Activated naive CD4-positive, alpha-beta T cell treated with anti-CD3 and anti-CD28 coated beads for 36 hours (primary cell): ENCODE results near the gene VWA7. TPM values are rescaled to one million over a fixed set of nuclear protein-coding genes. Genes with fewer than 3 reads are reported as not detected.

Experiments used
- CTCF ChIA-PET: fragments of 350-600 bp; sonication (Branson Sonifier 250); formaldehyde crosslinking; loops from one replicate; lab custom pipeline; 2021; ENCODE audit warnings: antibody characterized with exemption; lab: Charles Lee
- DNase-seq: peaks from one replicate; pipeline ENCODE4 v3.0.0-alpha.2; 2020
- H3K27ac Mint-ChIP-seq: one replicate; pipeline ENCODE4 v1.8.0; 2021; ENCODE audit warnings: mild to moderate bottlenecking, mixed read lengths
- H3K27me3 Mint-ChIP-seq: one replicate; pipeline ENCODE4 v1.8.0; 2021; ENCODE audit warnings: low read depth, mixed read lengths
- H3K36me3 Mint-ChIP-seq: one replicate; pipeline ENCODE4 v1.8.0; 2021; ENCODE audit warnings: low read depth, mixed read lengths
- H3K4me1 Mint-ChIP-seq: one replicate; pipeline ENCODE4 v1.8.0; 2021; ENCODE audit warnings: low read depth, mixed read lengths
- H3K4me3 Mint-ChIP-seq: one replicate; pipeline ENCODE4 v1.8.0; 2021; ENCODE audit warnings: mild to moderate bottlenecking, moderate library complexity, mixed read lengths
- H3K9me3 Mint-ChIP-seq: one replicate; pipeline ENCODE4 v1.8.0; 2021; ENCODE audit warnings: mixed read lengths
- intact Hi-C: fragments of 100-400 bp; cut with micrococcal nuclease; formaldehyde crosslinking; loops from one replicate; pipeline ENCODE4 v1.15.1; 2023
- total RNA-seq, 2 experiments: library from RNA; stranded (reverse); gene quantifications; one replicate each; pipeline ENCODE4 v1.2.3, GENCODE V29; 2021

The VWA7 gene
- total RNA-seq, 2 experiments from 2014 or later: 0.69 to 0.89 TPM

DNA sequence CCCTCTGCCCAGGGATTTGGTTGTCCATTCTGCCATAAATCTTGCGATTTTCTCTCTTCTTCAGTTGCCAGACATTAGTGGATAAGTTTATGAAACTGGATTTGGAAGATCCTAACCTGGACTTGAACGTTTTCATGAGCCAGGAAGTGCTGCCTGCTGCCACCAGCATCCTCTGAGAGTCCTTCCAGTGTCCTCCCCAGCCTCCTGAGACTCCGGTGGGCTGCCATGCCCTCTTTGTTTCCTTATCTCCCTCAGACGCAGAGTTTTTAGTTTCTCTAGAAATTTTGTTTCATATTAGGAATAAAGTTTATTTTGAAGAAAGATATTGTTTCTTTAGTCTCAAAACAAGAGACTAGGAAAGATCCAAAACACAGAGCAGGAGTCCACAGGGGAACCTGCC, 14.8 kb downstream of the VWA7 start, which contains the start of gene SAPCD1:
Gene SAPCD1, plus strand, starts transcription at position 301 of the 400 bp plus-strand sequence. CDS start 399 bp downstream, outside the sequence.
- CTCF ChIA-PET: no interaction called here
- Mint-ChIP-seq H3K4me1 (peaks cover 2% of the 10 kb centered on the region), H3K27me3 (no peaks in the 10 kb centered on the region), H3K4me3 (no peak within 1 kb of the TSS), H3K27ac (no peak within 1 kb of the TSS), H3K36me3 (peaks cover 58% of the 10 kb centered on the region), H3K9me3 (no peaks in the 10 kb centered on the region)
- DNase-seq: no peak
- intact Hi-C loops: no loop called here

DNA sequence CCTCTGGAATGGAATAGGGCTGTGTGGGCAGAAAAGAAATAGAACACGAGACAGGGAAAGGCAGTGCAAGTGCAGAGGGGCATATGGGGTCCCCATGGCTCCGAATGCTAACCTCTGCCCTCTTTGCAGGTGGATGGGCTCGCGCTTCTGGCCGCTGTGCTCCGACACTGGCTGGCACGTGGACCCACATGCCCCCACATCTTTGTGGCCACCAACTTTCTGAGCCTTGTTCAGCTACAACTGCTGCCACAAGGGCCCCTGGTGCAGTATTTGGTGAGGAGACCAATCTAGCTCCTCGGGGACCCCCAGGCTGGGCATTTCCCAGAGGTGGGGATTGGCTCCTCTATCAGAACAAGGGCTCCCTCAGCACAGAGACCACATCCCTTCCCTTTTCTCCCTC, 15.8 kb downstream of the VWA7 start:
- Mint-ChIP-seq H3K27me3 (no peaks in the 10 kb centered on the region), H3K4me3 (no peak overlapping the region), H3K36me3 (peaks cover 58% of the 10 kb centered on the region), H3K27ac (no peak overlapping the region), H3K9me3 (no peaks in the 10 kb centered on the region), H3K4me1 (peaks cover 2% of the 10 kb centered on the region)
- no peak for DNase-seq
- intact Hi-C loops: no loop called here
- CTCF ChIA-PET: no interaction called here

DNA sequence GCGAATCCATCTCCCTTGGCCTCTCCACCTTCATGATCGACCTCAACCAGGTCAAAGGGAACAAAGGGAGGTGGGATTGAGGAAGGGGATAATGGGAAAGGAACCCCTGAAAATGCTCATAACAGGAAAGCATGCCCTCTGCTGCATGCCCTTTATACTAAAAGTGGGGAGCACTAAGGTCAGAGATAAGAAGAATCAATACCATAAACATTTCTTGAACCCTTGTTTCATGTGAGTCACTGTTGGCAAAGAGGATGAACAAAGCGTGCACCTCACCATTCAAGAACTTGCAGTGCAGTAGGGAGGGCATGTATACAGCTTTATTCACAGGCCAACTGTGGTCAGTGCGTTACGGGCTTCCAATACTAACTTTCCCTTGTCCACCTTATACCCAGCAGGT, 16.3 kb downstream of the VWA7 start:
- Mint-ChIP-seq H3K27ac (no peak overlapping the region), H3K4me1 (peaks cover 2% of the 10 kb centered on the region)
- CTCF ChIA-PET: no interaction called here

DNA sequence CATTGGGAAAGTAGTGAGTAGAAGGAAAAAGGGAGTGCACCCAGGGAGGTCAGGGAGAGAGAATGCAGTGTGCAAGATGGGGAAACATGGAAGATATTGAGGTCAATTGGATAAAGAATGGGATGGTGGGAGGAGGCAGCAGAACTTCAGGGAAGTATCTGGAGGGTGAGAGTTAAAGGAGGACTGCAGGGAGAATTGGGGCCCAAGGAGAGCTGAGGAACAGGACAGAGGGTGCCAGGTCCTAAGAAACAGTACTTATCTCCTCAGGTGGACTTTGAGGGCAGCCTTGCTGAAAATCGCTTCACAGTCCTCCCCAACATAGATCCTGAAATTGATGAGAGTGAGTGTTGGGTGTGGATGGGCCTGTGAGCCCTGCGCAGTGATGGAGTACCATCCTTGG, 18.8 kb downstream of the VWA7 start:
- intact Hi-C loops: no loop called here
- no peak overlapping the region for H3K4me3 Mint-ChIP-seq
- peaks cover 52% of the 10 kb centered on the region for H3K36me3 Mint-ChIP-seq
- no peaks in the 10 kb centered on the region for H3K4me1 Mint-ChIP-seq
- CTCF ChIA-PET: no interaction called here
- no peaks in the 10 kb centered on the region for H3K9me3 Mint-ChIP-seq
- no peaks in the 10 kb centered on the region for H3K27me3 Mint-ChIP-seq
- H3K27ac Mint-ChIP-seq: no peak overlapping the region
- no peak for DNase-seq

More for the DNA sequence above, 16.3 kb downstream of the VWA7 start:
- Mint-ChIP-seq H3K27me3 (no peaks in the 10 kb centered on the region), H3K9me3 (no peaks in the 10 kb centered on the region), H3K36me3 (peaks cover 59% of the 10 kb centered on the region), H3K4me3 (no peak overlapping the region)
- DNase-seq: no peak
- intact Hi-C loops: no loop called here

DNA sequence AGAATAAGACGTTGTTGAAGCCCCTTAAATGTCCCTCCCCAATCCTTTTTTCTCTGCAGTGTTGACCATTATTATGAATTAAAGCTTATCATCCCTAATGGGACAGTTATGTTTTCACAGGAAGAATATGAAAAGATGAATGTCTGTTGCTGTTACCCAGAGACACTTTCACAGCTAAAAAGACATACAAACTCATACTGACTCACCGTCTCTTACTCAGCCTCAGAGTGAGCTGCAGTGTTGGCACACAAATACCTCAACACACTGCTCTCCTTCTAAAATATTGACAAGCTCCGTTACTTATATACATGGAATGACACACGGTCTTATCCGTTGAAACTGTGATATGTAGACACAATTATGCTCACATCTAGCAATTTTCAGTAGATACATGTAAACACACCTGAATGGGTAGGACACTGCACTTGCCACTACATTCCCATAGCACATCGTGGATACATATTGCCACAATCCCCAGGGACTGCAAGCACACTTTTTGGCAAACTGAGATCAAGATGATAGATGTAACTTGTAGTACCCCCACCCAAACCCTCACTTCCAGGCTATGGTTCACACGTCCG, 24.3 kb downstream of the VWA7 start:
- no peak for DNase-seq
- CTCF ChIA-PET: interaction anchor here (0.6 to 1.4 kb wide), 2 partner anchors 17 to 400 kb away, joined by 3 to 9 read pairs; no protein-coding TSS in a partner anchor
- Mint-ChIP-seq H3K36me3 (peaks cover 23% of the 10 kb centered on the region), H3K27me3 (no peaks in the 10 kb centered on the region), H3K4me1 (no peaks in the 10 kb centered on the region), H3K9me3 (no peaks in the 10 kb centered on the region), H3K27ac (no peak overlapping the region), H3K4me3 (no peak overlapping the region)
- intact Hi-C loops: no loop called here

DNA sequence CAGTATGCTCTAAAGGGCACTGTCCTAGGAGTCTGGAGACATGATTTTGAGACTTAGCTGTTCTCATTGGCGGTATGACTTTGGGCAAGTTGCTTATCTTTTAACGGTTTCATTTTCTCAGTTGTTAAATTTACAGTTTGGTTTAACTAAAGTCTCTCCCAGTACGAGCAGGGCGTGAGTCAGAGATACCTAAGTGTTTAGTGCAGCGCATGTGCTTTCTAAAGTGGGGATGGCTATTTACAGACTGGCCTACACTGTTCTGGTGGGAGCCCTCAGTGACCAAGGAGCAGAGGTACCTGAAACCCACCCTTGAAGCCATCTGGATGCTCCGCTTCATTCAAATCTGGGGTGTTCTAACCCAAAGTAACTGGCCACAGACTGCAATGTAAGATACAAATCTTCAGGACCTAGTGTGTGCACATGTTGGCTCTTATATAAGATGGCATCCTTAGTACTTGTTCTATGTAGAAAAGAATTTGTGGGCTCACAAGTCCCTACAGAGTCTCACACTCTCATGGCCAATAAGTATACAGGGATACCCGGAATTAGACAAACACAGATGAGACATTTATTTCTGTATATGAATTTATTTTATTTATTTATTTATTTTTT, 26.6 kb downstream of the VWA7 start:
- Mint-ChIP-seq H3K4me3 (no peak overlapping the region), H3K27ac (no peak overlapping the region), H3K36me3 (peaks cover 32% of the 10 kb centered on the region), H3K9me3 (no peaks in the 10 kb centered on the region), H3K27me3 (no peaks in the 10 kb centered on the region), H3K4me1 (no peaks in the 10 kb centered on the region)
- CTCF ChIA-PET: interaction anchor here (1.0 kb wide), 1 partner anchor 19 kb away, joined by 3 read pairs; no protein-coding TSS in a partner anchor
- intact Hi-C loops: no loop called here
- no peak for DNase-seq

DNA sequence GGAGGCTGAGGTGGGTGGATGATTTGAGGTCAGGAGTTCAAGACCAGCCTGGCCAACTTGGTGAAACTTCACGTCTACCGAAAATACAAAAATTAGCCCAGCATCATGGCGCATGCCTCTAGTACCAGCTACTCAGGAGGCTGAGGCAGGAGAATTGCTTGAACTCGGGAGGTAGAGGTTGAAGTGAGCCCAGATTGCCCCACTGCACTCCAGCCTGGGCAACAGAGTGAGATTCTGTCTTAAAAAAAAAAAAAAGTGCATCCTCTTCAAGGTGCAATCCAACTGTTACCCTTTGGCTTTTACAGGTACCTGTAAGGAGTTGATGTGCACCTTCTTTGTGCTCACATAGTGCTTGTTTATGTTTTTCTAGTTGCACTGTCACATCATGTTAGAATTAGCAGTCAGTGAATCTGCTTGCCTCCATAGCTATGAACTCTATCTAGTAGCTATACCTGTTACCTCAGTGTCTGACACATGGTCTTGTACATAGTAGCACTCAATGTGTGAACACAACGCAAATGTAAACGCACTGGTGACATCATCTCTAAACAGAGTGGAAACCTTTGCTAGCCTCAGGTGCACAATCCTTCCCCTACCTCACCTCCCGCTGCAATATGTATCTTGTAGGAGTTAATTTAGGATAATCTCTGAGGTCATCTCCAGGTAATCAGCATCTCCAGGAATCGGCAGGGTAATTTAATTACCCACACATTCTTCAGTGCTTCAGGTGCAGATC, 27.7 kb downstream of the VWA7 start:
- no peak overlapping the region for H3K4me3 Mint-ChIP-seq
- no peak overlapping the region for H3K27ac Mint-ChIP-seq
- CTCF ChIA-PET: interaction anchor here (0.6 to 1.0 kb wide), 2 partner anchors 20 to 1120 kb away, joined by 3 to 4 read pairs; no protein-coding TSS in a partner anchor

DNA sequence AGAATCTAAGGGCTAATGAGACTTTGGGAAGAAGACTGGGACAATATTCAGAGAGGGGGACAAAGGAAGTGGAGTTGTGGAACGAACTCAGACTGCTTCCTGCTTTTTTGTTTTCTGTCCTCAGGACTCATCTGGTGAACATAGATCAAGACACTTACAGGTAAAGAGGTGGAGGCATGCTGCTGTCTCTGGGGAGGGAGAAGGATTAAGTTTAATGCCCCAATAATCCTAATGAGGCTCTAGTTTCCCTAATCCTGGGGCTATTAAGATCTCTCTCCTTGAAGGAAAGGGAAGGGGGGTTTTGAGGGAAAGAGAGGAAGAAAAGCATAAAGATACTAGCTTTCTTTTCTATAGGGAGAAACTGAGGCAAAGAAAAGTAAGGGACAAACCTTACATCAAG, 32.7 kb downstream of the VWA7 start:
- H3K9me3 Mint-ChIP-seq: no peaks in the 10 kb centered on the region
- H3K4me1 Mint-ChIP-seq: peaks cover 15% of the 10 kb centered on the region
- H3K27me3 Mint-ChIP-seq: no peaks in the 10 kb centered on the region
- H3K36me3 Mint-ChIP-seq: peaks cover 62% of the 10 kb centered on the region
- intact Hi-C loops: no loop called here
- DNase-seq: no peak
- no peak overlapping the region for H3K27ac Mint-ChIP-seq
- CTCF ChIA-PET: no interaction called here
- no peak overlapping the region for H3K4me3 Mint-ChIP-seq

More for the DNA sequence above, 27.7 kb downstream of the VWA7 start:
- H3K9me3 Mint-ChIP-seq: no peaks in the 10 kb centered on the region
- peaks cover 39% of the 10 kb centered on the region for H3K36me3 Mint-ChIP-seq
- no peak for DNase-seq
- no peaks in the 10 kb centered on the region for H3K4me1 Mint-ChIP-seq
- intact Hi-C loops: no loop called here
- H3K27me3 Mint-ChIP-seq: no peaks in the 10 kb centered on the region

DNA sequence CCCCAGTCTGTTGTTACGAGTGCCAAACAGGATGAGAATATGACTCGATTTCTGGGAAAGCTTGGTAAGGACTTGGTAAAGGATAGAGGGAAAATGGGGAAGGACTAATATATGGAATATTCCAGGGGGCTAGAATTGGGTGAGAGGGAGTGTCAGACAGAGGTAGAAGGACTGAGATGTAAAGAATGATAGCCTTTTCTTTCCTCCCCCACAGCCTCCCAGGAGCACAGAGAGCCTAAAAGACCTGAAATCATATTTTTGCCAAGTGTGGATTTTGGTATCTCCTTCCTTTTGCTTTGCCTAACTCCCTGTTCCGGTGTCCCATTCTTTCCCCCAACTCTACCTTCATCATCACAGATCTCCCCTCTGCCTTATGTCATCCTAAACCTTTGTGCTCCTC, 34.2 kb downstream of the VWA7 start:
- Mint-ChIP-seq H3K4me3 (no peak overlapping the region), H3K36me3 (peaks cover 57% of the 10 kb centered on the region), H3K27ac (no peak overlapping the region), H3K27me3 (no peaks in the 10 kb centered on the region), H3K9me3 (no peaks in the 10 kb centered on the region), H3K4me1 (peaks cover 30% of the 10 kb centered on the region)
- CTCF ChIA-PET: interaction anchor here (1.4 kb wide), 1 partner anchor 27 kb away, joined by 3 read pairs; no protein-coding TSS in a partner anchor
- intact Hi-C loops: no loop called here
- no peak for DNase-seq

DNA sequence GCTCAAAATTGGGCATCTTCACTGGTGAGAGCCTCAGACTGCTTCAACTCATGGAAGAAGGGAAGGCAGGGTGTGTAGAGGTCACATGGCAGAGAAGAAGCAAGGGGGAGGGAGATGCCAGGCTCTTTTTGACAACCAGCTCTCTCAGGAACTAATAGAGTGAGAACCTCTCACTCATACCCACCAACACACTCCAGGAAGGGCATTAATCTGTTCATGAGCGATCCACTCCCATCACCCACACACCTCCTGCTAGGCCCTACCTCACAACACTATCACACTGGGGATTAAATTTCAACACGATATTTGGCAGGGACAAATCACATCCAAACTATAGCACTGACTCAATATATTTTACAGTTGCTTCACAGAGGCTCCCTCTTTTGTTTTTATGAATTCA, 35.3 kb downstream of the VWA7 start:
- no peak overlapping the region for H3K27ac Mint-ChIP-seq
- intact Hi-C loops: no loop called here
- CTCF ChIA-PET: interaction anchor here (2.0 to 2.3 kb wide), 2 partner anchors 28 to 50 kb away, joined by 7 to 11 read pairs; no protein-coding TSS in a partner anchor
- H3K9me3 Mint-ChIP-seq: no peaks in the 10 kb centered on the region
- peaks cover 41% of the 10 kb centered on the region for H3K4me1 Mint-ChIP-seq
- no peak for DNase-seq
- H3K27me3 Mint-ChIP-seq: no peaks in the 10 kb centered on the region
- H3K36me3 Mint-ChIP-seq: peaks cover 50% of the 10 kb centered on the region
- H3K4me3 Mint-ChIP-seq: peak overlapping the region; percentile 28

DNA sequence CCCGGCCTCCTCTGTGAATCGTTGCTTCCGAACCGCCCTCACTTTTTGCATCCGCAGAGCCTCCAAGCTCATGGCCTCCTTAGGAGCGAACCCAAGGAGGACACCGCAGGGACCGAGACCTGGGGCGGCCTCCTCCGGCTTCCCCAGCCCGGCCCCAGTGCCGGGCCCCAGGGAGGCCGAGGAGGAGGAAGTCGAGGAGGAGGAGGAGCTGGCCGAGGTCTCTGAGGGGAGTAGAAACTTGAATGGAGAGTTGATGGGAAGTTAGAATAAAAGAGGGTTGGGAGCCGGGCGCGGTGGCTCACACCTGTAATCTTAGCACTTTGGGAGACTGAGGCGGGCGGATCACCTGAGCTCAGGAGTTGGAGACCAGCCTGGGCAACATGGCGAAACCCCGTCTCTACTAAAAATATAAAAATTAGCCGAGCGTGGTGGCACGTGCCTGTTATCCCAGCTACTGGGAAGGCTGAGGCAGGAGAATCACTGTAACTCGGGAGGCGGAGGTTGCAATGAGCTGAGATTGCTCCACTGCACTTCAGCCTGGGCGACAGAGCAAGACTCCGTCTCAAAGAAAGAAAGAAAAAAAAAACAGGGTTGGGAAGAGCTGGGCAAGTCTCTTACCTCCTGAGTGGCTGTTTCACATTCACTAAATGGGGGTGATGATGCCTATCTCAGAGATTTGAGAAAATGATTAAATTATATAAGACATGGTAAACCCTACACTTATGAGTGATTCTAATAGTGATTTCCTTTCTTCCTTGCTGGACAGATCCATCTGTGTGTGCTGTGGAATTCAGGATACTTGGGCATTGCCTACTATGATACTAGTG, 36.5 kb downstream of the VWA7 start:
- Mint-ChIP-seq H3K27ac (peak overlapping the region; percentile 93), H3K27me3 (no peaks in the 10 kb centered on the region), H3K9me3 (no peaks in the 10 kb centered on the region), H3K36me3 (peaks cover 49% of the 10 kb centered on the region), H3K4me3 (peak overlapping the region; percentile 95), H3K4me1 (peaks cover 45% of the 10 kb centered on the region)
- CTCF ChIA-PET: interaction anchor here (1.0 to 2.3 kb wide), 8 partner anchors 11 to 157 kb away, joined by 3 to 11 read pairs (median 6); partner anchors contain the start of genes LY6G5C and VARS1
- intact Hi-C loops: no loop called here
- no peak for DNase-seq
